WERI-Rb-1 (cell line): ENCODE measurements around the gene TSPAN3.

ENCODE experiments used
- DNase-seq: peaks from one replicate; pipeline ENCODE4 v3.0.0-alpha.2; 2020
- H3K27ac ChIP-seq: fragments of 250-450 bp; sonication (Bioruptor Pico); 2 replicates; pipeline ENCODE4 v1.5.1; 2020; ENCODE audit warnings: mild to moderate bottlenecking, moderate library complexity
- H3K27me3 ChIP-seq: fragments of 250-450 bp; sonication (Bioruptor Pico); 2 replicates; pipeline ENCODE4 v1.5.1; 2021; ENCODE audit warnings: mild to moderate bottlenecking, low read depth, moderate library complexity; ENCODE audit not compliant: insufficient read depth, severe bottlenecking
- H3K36me3 ChIP-seq: fragments of 250-450 bp; sonication (Bioruptor Pico); 2 replicates; pipeline ENCODE4 v1.5.1; 2020; ENCODE audit warnings: mild to moderate bottlenecking, moderate library complexity
- H3K4me3 ChIP-seq: 2 replicates; pipeline ENCODE4 v1.5.1; 2011; ENCODE audit warnings: low read depth, mild to moderate bottlenecking, control low read depth, low read length
- H3K9me3 ChIP-seq: fragments of 250-450 bp; sonication (Bioruptor Pico); 2 replicates; pipeline ENCODE4 v1.5.1; 2021; ENCODE audit warnings: mild to moderate bottlenecking, moderate library complexity; ENCODE audit not compliant: severe bottlenecking
- CTCF ChIP-seq: IDR thresholded peaks from 2 replicates; pipeline ENCODE4 v1.5.1; 2011; ENCODE audit warnings: low read depth, mild to moderate bottlenecking, control low read depth, inconsistent platforms, low read length

Gene TSPAN3

GRCh38 chr15:77030928-77031375 is 40.0 kb downstream of the TSPAN3 start:
- DNase-seq = no peak
- peaks cover 3% of the 10 kb centered on the region for H3K36me3 ChIP-seq
- peak overlapping the region; percentile 54 for H3K27ac ChIP-seq
- TF ChIP-seq CTCF = no peak
- H3K27me3 ChIP-seq = no peaks in the 10 kb centered on the region
- H3K9me3 ChIP-seq = no peaks in the 10 kb centered on the region
- H3K4me3 ChIP-seq = no peak overlapping the region

GRCh38 chr15:77030048-77030927 is 40.6 kb downstream of the TSPAN3 start:
- no peak for TF ChIP-seq CTCF
- no peaks in the 10 kb centered on the region for H3K27me3 ChIP-seq
- H3K36me3 ChIP-seq = no peaks in the 10 kb centered on the region
- H3K27ac ChIP-seq = peak overlapping the region; percentile 54
- no peak overlapping the region for H3K4me3 ChIP-seq
- H3K9me3 ChIP-seq = no peaks in the 10 kb centered on the region
- DNase-seq = peak; percentile 88

DNA sequence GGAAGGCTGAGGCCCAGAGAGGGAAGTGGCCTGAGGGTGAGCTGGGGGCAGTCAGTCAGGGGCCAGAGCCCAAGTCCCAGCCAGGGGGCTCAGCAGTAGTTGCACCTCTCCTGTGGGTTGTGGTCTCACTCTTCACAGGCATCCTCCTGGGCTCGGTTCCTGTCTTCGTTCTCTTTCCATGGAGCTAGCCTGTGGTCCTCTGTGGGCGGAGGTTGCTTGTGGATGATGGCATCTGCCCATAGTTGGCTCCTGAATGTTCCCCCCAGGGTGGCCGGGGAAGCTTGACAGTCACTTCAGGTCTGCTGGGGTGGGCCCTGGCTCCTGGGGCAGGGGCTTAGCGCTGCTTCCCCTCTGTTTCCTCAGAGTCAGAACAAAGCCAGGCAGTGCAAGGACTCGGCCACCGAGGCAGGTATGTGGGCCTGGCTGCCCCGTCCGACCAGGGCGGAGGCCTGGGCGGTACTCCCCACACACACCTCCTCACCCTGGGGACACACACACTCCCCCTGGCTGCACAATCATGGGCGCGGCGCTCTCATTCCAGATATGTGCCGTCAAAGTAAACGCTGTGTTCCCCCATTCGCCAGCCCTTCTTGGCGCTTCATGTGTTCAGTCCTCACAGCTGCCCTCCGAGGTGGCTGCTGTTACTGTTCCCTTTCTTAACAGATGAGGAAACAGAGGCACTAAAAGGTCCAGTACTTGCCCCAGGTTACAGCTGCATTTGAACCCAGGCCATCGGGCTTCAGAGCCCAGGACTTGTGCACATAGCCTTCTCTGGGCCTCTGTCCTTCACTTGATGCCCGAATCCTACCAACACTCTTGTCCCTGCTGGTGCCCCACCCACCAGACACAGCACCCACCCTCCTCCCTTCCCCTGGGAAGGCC is 41.5 kb downstream of the TSPAN3 start:
- TF ChIP-seq CTCF = no peak
- peak overlapping the region; percentile 54 for H3K27ac ChIP-seq
- no peak overlapping the region for H3K4me3 ChIP-seq
- no peak for DNase-seq
- H3K9me3 ChIP-seq = no peaks in the 10 kb centered on the region
- no peaks in the 10 kb centered on the region for H3K27me3 ChIP-seq
- H3K36me3 ChIP-seq = no peaks in the 10 kb centered on the region

GRCh38 chr15:77028451-77029165 is 42.3 kb downstream of the TSPAN3 start:
- TF ChIP-seq CTCF = no peak
- H3K9me3 ChIP-seq = no peaks in the 10 kb centered on the region
- no peak overlapping the region for H3K4me3 ChIP-seq
- H3K27me3 ChIP-seq = no peaks in the 10 kb centered on the region
- DNase-seq = no peak
- H3K27ac ChIP-seq = no peak overlapping the region
- no peaks in the 10 kb centered on the region for H3K36me3 ChIP-seq

GRCh38 chr15:77027697-77028450 is 43.0 kb downstream of the TSPAN3 start:
- DNase-seq = no peak
- no peak overlapping the region for H3K4me3 ChIP-seq

More at GRCh38 chr15:77027697-77028450, 43.0 kb downstream of the TSPAN3 start:
- no peaks in the 10 kb centered on the region for H3K9me3 ChIP-seq
- no peaks in the 10 kb centered on the region for H3K27me3 ChIP-seq
- no peak for TF ChIP-seq CTCF
- no peak overlapping the region for H3K27ac ChIP-seq
- H3K36me3 ChIP-seq = no peaks in the 10 kb centered on the region
